ENCODE results near the gene CDA. TPM values are rescaled to one million over a fixed set of nuclear protein-coding genes. Genes with fewer than 3 reads are reported as not detected.

CDA gene
- total and polyA plus RNA-seq, 2 experiments from 2014 or later, result 2.5 to 13.6 TPM

- TF ChIP-seq ZNF462 (CRISPR knock-in tag; IDR thresholded peaks at IDR 0.05) (no peak), JUNB (IDR thresholded peaks at IDR 0.05; ENCODE audit: unreplicated experiment) (no peak), EZH2phosphoT487 (IDR thresholded peaks at IDR 0.05; ENCODE audit: unreplicated experiment) (no peak), CREB1 (CRISPR knock-in tag; IDR thresholded peaks at IDR 0.05; ENCODE audit: low read depth) (no peak), ETS1 (IDR thresholded peaks at IDR 0.05) (no peak), STAT1 (IDR thresholded peaks at IDR 0.05; ENCODE audit: unreplicated experiment) (no peak), POLR2AphosphoS5 (IDR thresholded peaks at IDR 0.05; ENCODE audit: low read depth) (no peak)
Observed at GRCh38 chr1:20610970-20611369, 22.1 kb downstream of the CDA start (continued).

GRCh38 chr1:20611652-20612051 lies 22.8 kb downstream of the CDA start:
- no peaks in the 10 kb centered on the region; the same call in 2 of the 3 replicates for H3K9me3 Mint-ChIP-seq
- Histone ChIP-seq H3K79me2 (replicated peaks; ENCODE audit: insufficient read depth) (no peaks in the 10 kb centered on the region), H3K9me2 (ENCODE audit: insufficient read depth) (no peaks in the 10 kb centered on the region), H2AFZ (no peak overlapping the region), H3K36me3 (ENCODE audit: insufficient read depth) (no peaks in the 10 kb centered on the region), H3K4me3 (no peak overlapping the region), H3K27ac (ENCODE audit: low read depth) (no peak overlapping the region), H3K4me2 (no peak overlapping the region), H3F3A (replicated peaks; ENCODE audit: low read depth) (peaks cover 7% of the 10 kb centered on the region; the same call in 1 of the 2 replicates), H3K4me1 (ENCODE audit: insufficient read depth) (peaks cover 17% of the 10 kb centered on the region), H4K20me1 (replicated peaks; ENCODE audit: insufficient read depth) (no peaks in the 10 kb centered on the region), H3K27me3 (ENCODE audit: insufficient read depth) (no peaks in the 10 kb centered on the region)
- peaks cover 25% of the 10 kb centered on the region; the same call in 2 of the 3 replicates for H3K4me1 Mint-ChIP-seq
- no peak overlapping the region for H3K27ac Mint-ChIP-seq
- H3K36me3 Mint-ChIP-seq (ENCODE audit: low read depth), result no peaks in the 10 kb centered on the region
- H3K27me3 Mint-ChIP-seq (ENCODE audit: insufficient read depth, low read depth, poor library complexity), result peaks cover 4% of the 10 kb centered on the region
- no peak overlapping the region for H3K4me3 Mint-ChIP-seq
- DNase-seq (ENCODE audit: low spot score) (no peak), ATAC-seq (no peak)
- TF ChIP-seq CTCF (conservative IDR thresholded peaks at IDR 0.05; ENCODE audit: low read depth in 2 of 2), result no peak
- no peak for TF ChIP-seq REST (IDR thresholded peaks at IDR 0.05; ENCODE audit: unreplicated experiment)

All from GM23338 (cell line).